Measurements from ENCODE around the gene LTN1.
"Not testable (repeated sequence)": the region's sequence is repeated elsewhere in the genome, so short reads cannot be mapped to it uniquely, and the experiment has no call there.

DNA sequence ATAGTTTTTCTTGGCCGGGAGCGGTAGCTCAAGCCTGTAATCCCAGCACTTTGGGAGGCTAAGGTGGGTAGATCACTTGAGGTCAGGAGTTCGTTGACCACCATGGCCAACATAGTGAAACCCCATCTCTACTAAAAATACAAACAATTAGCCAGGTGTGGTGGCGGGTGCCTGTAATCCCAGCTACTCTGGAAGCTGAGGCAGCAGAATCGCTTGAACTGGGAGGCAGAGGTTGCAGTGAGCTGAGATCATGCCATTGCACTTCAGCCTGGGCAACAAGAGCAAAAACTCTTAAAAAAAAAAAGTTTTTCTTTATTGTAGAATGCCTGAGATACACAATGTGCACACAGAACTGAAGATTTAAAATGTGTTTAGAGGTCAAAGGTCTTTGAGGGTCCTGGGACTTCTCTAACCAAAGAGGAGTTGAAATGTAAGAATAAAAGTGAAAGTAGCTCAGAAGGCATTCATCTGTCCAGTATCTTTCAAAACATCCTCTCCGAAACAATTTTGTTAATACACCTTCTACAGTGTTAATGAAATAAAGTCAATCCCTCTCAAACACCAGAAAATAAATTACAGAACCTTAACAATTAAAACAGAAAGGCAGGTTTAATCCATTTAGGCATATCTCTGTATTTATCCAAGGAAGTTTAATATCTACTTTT is 60.8 kb downstream of the LTN1 start:
- not testable (repeated sequence) for TF ChIP-seq CTCF (IDR thresholded peaks at IDR 0.05; ENCODE audit: low read depth, low read length, poor library complexity, severe bottlenecking); EZH2phosphoT487 (IDR thresholded peaks at IDR 0.05; ENCODE audit: borderline replicate concordance, low read length)
